ENCODE measurements around the gene CNOT3. TPM values are rescaled to one million over a fixed set of nuclear protein-coding genes. Genes with fewer than 3 reads are reported as not detected.
A peak's percentile ranks its signal among the peaks of the same experiment; 100 is the strongest.

The CNOT3 gene
- total and polyA plus RNA-seq, 2 donors (not counting 3 experiments of a cell fraction or from before 2014, with no cell fraction given), result 20.4 to 74.7 TPM

- peaks cover 63% of the 10 kb centered on the region for H3K79me2 ChIP-seq (ENCODE audit: control insufficient read depth, insufficient read depth, low read length)
- H3K9ac ChIP-seq (replicated peaks; ENCODE audit: extremely low read depth, insufficient read depth, low read length), result peak overlapping the region; percentile 95
- DNase-seq (ENCODE audit: low read depth, low spot score) (no peak), FAIRE-seq (no peak)
- dilution Hi-C loops (cut with MboI; ENCODE audit: extremely low pct_ligation_motif_present, low sequenced_read_pairs) (no loop called here), intact Hi-C loops (cut with micrococcal nuclease) (loop anchor here (5.0 kb wide), 2 partner anchors 40 to 245 kb away; partner anchors contain the start of gene LENG8)
- H3K36me3 ChIP-seq (ENCODE audit: control insufficient read depth in 2 of 2, extremely low read depth in 1 of 2, insufficient read depth in 2 of 2, low read length in 2 of 2), result peaks cover 40 to 42% of the 10 kb centered on the region in 2 experiments
- H3K4me1 ChIP-seq (ENCODE audit: control insufficient read depth, extremely low read depth, insufficient read depth, low read length), result peaks cover 40% of the 10 kb centered on the region
- TF ChIP-seq FOS (IDR thresholded peaks at IDR 0.05; ENCODE audit: borderline replicate concordance, insufficient read depth, low read length), result no peak
- no peak for TF ChIP-seq EZH2 (IDR thresholded peaks at IDR 0.05; ENCODE audit: borderline replicate concordance, low read depth, low read length, severe bottlenecking)
- TF ChIP-seq, protein P1, sequence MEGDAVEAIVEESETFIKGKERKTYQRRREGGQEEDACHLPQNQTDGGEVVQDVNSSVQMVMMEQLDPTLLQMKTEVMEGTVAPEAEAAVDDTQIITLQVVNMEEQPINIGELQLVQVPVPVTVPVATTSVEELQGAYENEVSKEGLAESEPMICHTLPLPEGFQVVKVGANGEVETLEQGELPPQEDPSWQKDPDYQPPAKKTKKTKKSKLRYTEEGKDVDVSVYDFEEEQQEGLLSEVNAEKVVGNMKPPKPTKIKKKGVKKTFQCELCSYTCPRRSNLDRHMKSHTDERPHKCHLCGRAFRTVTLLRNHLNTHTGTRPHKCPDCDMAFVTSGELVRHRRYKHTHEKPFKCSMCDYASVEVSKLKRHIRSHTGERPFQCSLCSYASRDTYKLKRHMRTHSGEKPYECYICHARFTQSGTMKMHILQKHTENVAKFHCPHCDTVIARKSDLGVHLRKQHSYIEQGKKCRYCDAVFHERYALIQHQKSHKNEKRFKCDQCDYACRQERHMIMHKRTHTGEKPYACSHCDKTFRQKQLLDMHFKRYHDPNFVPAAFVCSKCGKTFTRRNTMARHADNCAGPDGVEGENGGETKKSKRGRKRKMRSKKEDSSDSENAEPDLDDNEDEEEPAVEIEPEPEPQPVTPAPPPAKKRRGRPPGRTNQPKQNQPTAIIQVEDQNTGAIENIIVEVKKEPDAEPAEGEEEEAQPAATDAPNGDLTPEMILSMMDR (IDR thresholded peaks at IDR 0.05; ENCODE audit: extremely low read depth in 1 of 2, insufficient read depth in 1 of 2, low read depth in 1 of 2, low read length in 2 of 2), result no peak
- TF ChIP-seq JUN (IDR thresholded peaks at IDR 0.05; ENCODE audit: borderline replicate concordance, insufficient read depth, insufficient read length, low read depth), result no peak
- no peak for TF ChIP-seq MYC (IDR thresholded peaks at IDR 0.05; ENCODE audit: low read depth, low read length)
- TF ChIP-seq POLR2A (IDR thresholded peaks at IDR 0.05; ENCODE audit: low read depth, low read length), result no peak
- TF ChIP-seq GATA2 (IDR thresholded peaks at IDR 0.05; ENCODE audit: insufficient read depth, insufficient read length, low read depth, low read length), result no peak
- no peak for TF ChIP-seq POLR2AphosphoS5 (IDR thresholded peaks at IDR 0.05; ENCODE audit: insufficient read depth, low read depth, low read length)
- TF ChIP-seq, protein P2, sequence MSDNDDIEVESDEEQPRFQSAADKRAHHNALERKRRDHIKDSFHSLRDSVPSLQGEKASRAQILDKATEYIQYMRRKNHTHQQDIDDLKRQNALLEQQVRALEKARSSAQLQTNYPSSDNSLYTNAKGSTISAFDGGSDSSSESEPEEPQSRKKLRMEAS (IDR thresholded peaks at IDR 0.05; ENCODE audit: insufficient read depth, insufficient read length), result no peak
- BruUV-seq (replicated peaks), result no TSS peak
- no peaks in the 10 kb centered on the region for H3K9me1 ChIP-seq (replicated peaks; ENCODE audit: control insufficient read depth, extremely low read depth, insufficient read depth, low read length)
- ChIA-PET POLR2A (interaction anchor here (6.0 kb wide), 1 partner anchor 12 kb away, joined by 91 read pairs; the partner anchor contains the start of genes MBOAT7 and TSEN34), CTCF (interaction anchor here (1.3 kb wide), 1 partner anchor 30 kb away, joined by 3 read pairs; no protein-coding TSS in a partner anchor)
- no peaks in the 10 kb centered on the region for H3K9me3 ChIP-seq (replicated peaks; ENCODE audit: control insufficient read depth, insufficient read depth, low read length)
- H2AFZ ChIP-seq (ENCODE audit: low read depth, low read length), result no peak overlapping the region
- peaks cover 3% of the 10 kb centered on the region for H4K20me1 ChIP-seq (replicated peaks; ENCODE audit: control insufficient read depth, extremely low read depth, insufficient read depth, low read length)
- peak overlapping the region; percentile 96 for H3K4me2 ChIP-seq (ENCODE audit: insufficient read depth, low read length)
- peak overlapping the region; percentile 45 to 97 (median 64) for H3K4me3 ChIP-seq (replicated peaks in 1 of 3; ENCODE audit: insufficient read depth in 1 of 3, low read depth in 1 of 3, low read length in 3 of 3)
- peak overlapping the region; percentile 91 for H3K27ac ChIP-seq (ENCODE audit: insufficient read depth, low read depth, low read length)
- no peaks in the 10 kb centered on the region for H3K27me3 ChIP-seq (ENCODE audit: control insufficient read depth in 2 of 2, insufficient read depth in 2 of 2, low read length in 2 of 2)
Measured at GRCh38 chr19:54201980-54202379, 64.4 kb downstream of the CNOT3 start.

Measured in endothelial cell of umbilical vein (primary cell).